ENCODE data around the gene PGAM2.

DNA sequence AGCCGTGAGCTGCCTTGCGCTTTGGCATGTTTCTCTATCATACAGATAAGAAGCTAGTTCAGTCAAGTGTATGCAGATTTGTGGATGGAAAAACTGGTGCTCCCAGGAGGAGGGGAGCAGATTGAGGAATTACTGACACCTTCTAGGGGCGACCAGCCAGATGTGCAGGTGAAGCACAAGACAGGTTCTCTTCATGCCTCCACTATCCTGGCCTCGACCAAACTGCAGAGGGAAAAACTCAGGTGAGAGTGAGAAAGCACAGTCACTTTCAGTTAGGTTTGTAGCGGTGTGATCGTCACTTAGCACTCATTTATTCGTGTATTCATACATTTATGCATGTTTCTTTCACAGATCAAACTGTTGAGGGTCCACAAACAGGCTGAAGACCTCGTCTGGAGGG is 21.5 kb downstream of the PGAM2 start:
- TF ChIP-seq EZH2 (IDR thresholded peaks at IDR 0.05; ENCODE audit: insufficient read depth, poor library complexity, severe bottlenecking), result no peak
- TF ChIP-seq EZH2phosphoT487 (IDR thresholded peaks at IDR 0.05; ENCODE audit: insufficient read depth, low read depth), result no peak
